GM18498 (cell line): ENCODE data around the gene TRPV3.
"Not testable (repeated sequence)": the region's sequence is repeated elsewhere in the genome, so short reads cannot be mapped to it uniquely, and the experiment has no call there.

Source experiments
- ATAC-seq: cut with Tn5 transposase; IDR thresholded peaks from one replicate; pipeline ENCODE4 v1.9.1; 2021; ENCODE audit warnings: mild to moderate bottlenecking, moderate library complexity; ENCODE audit not compliant: unreplicated experiment

The TRPV3 gene

DNA sequence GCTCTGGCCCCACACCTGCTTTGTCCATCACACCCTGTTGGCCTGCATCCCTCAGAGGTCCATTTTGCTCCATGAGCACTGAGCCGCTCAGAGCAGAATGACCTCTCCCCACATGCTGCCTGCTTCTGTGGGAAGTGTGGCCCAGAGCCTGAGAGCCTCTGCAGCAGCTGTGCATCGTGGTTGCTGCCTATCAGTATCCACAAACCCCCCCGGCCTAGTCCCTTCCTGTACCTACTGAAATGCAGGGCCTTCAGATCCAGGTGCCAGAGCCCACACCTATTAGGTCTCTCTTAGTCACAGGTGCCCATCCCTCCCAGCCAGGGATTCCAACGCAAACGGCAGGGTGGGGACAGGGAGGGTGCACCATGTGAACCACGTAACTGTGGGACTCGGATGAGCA is 16.6 kb upstream of the TRPV3 start:
- ATAC-seq = no peak

DNA sequence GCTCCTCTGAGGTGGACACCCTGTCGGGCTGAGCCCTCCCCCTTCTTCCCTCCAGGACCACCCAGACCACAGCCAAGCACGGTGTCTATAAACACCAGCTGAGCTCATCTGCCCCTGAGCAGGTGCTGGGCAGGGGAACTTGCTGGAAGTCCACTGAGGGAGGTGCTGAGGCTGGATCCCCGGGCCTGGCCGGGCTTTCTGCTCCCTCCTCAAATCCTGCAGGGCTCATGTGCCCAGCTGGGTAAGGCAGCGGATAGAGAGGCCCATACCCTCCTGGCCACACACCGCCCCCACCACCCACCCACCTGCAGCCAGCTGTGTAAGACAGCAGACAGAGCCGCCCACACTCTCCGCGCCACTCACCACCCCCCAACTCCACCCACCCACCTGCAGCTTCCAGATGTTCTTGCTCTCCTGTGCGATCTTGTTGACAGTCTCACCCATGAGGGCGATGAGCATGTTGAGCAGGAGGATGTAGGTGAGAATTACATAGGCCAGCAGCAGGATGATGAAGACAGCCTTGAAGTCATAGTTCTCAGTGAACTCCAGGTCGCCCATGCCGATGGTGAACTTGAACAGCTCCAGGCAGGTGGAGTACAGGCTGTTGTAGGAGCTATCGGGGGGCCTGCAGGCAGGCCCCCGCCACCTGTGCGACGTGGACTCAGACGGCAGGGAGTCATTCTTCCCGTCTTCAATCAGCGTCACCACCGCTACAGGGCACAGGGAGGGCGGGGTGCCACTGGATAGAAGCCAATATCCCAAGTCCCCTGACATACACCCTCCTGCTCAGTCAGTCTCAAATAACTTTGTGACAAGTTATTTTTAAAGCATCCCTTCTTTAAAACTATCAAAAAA is 15.9 kb upstream of the TRPV3 start:
- no peak for ATAC-seq

DNA sequence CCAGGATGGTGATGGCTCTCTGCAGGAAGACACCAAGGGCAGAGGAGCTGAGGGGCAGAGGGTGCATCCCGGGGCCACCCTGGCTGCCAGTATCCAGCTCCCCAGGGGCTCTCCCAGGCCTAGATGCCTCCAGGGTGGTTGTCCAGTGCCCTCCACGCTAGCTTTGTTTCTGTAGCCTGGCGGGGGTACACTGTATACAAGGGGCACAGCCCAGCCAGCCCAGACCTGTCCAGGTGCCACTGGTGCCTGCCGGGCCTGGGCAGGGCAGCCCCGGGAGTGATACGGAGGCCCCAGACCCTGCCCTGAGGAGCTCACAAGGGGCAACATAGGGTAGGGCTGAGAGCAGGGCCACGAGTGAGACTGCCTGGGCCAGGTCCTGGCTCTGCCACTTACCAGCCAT is 14.6 kb upstream of the TRPV3 start:
- ATAC-seq = no peak

DNA sequence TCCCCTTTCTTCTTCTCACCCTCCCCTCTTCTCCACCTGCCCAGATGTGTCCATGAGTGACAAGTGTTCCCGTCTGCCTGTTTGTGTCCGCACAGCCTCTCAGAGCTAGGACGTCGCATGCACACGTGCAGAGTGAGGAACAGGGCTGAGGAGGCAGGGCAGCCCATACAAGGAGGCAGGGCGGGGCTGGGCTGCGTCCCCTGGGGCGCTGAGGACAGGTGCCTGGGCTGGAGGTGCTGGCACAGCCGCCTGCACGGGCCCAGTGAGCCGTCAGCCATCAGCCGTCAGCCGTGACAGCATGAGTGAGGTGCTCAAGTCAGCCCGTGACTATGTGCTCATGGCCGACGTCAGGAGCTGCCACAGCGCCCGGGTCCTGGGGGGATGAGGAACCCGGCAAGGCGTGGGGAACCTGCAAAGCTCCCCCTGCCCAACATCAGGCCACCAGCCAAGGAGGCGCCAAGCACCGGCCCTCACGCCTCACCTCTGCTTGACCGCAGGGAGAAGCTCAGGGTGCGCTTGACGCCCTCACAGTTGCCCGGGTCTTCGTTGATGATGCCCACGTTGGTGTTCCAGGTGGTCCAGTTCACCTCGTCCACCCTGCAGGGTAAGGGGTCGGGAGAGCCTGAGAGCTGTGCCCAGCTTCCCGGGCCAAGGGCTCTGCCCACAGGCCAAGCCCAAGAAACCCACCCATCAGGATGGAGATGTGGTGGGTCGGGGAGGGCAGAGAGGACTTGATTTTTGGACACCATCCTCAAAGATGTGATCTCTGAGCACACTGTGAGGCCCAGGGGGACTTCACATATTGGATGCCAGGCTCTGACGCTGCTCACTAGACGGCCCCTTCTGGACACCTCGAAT is 13.7 kb upstream of the TRPV3 start:
- no peak for ATAC-seq

DNA sequence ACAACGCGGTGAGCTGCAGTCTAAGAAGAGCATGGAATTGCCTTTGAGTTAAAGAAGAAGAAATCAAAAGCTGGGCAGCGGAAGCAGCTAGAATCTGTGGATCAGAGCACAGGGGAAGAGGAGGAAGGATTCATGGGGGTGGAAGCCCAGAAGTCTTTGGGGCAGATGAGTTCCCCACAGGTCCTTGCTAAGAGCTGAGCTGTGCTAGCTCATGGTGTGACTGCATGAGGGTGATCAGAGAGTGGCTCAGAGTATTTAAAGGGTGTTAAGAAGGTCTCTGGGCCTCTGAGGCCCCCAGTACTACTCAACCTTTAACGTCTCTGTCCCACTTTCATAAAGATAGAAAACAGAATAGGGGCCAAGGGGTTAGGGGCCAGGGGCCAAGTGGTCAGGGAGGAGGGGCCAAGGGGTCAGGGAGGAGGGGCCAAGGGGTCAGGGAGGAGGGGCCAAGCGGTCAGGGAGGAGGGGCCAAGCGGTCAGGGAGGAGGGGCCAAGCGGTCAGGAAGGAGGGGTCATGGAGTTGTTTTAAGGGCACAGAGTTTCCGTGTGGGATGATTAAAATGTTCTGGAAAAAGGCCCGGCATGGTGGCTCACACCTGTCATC is 12.0 kb upstream of the TRPV3 start:
- ATAC-seq = no peak

DNA sequence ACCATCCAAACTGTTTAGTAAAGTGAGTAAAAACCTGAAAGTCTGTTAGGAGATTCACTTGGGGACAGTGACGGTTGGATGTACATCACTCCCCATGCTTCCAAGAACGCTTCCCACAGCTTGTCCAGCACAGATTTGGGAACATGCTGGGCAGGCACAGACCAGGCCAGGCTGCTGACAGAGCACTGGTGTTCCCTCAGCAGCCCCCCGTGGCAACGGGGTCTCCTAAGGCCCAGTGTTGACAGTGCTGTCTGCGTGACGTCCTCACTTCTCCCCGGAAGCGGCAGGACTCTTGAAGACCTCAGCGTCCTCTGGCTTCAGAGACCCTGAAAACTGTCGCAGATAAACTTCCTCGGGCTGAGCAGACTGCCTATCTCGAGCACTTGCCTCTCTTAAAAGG is 8.9 kb upstream of the TRPV3 start:
- no peak for ATAC-seq

DNA sequence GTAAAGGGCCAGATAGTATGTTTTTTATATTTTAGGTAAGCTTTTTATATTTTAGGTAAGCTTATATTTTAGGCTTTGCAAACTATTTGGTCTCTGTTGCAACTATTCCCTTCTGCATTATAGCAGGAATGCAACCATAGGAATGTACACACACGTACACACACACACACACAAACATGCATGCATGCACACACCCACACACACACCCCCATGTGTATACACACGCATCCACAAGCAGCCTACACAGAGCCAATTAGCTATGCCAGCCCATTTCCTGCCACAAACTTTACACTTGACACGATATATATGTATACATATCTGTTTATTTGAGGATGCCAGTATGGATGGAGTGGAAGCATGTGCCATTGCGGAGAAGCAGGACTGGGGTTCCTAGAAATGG is 7.5 kb upstream of the TRPV3 start:
- no peak for ATAC-seq

DNA sequence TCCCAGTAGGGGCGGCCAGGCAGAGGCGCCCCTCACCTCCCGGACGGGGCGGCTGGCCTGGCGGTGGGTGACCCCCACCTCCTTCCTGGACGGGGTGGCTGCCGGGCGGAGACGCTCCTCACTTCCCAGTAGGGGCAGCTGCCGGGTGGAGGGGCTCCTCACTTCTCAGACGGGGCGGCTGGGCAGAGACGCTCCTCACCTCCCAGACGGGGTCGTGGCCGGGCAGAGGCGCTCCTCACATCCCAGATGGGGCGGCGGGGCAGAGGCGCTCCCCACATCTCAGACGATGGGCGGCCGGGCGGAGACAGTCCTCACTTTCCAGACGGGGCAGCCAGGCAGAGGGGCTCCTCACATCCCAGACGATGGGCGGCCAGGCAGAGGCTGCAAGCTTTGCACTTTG is 6.6 kb upstream of the TRPV3 start:
- not testable (repeated sequence) for ATAC-seq

DNA sequence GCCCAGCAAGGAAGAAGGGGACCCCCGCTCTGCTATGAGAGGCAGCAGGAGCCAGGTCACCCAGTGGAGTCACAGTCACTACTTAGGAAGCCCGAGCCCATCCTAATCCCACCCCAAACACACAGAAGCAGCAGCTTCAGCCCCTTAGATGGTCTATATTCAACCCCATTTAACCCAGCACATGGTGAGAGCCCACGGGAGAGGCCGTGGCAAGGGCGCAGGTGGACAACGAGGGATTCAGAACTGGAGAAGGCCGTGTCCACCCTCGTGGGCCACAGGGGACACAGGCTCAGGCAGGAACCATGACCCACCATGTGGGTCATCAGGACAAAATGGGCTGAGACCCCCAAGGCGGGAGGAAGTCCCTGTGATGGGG is 1.6 kb upstream of the TRPV3 start:
- no peak for ATAC-seq

DNA sequence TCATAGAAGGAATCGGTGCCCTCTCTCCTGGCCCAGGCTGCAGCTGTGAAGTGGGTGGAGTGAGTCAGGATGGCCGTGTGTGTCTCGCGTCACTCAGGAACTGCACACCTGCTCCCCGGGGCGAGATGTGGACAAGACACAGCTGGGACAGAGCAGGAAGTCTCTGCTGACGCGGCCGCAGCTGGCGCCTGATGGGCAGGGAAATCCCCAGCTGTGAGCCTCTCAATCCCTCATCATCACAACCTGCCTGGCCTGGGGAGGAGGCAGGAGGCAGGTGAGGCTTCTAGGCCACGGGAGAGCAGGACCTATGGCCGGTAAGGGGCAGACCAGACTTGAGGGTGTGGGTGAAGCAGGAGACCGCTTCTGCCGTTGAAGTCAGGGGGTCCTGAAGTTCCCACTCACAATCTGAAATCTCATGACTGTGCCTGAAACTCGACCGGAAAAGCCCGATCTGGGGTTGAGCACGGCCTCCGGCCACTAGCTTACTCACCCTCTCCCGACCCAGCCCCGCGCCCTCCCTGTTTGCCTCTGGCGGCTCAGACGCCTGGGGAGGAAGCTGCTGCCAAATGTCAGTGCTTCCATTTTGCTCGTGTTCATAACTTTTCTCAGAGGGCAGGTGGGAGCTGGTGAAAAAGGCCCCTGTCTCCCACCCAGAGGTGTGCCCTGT is 1.1 kb upstream of the TRPV3 start:
- ATAC-seq = peak; percentile 72

DNA sequence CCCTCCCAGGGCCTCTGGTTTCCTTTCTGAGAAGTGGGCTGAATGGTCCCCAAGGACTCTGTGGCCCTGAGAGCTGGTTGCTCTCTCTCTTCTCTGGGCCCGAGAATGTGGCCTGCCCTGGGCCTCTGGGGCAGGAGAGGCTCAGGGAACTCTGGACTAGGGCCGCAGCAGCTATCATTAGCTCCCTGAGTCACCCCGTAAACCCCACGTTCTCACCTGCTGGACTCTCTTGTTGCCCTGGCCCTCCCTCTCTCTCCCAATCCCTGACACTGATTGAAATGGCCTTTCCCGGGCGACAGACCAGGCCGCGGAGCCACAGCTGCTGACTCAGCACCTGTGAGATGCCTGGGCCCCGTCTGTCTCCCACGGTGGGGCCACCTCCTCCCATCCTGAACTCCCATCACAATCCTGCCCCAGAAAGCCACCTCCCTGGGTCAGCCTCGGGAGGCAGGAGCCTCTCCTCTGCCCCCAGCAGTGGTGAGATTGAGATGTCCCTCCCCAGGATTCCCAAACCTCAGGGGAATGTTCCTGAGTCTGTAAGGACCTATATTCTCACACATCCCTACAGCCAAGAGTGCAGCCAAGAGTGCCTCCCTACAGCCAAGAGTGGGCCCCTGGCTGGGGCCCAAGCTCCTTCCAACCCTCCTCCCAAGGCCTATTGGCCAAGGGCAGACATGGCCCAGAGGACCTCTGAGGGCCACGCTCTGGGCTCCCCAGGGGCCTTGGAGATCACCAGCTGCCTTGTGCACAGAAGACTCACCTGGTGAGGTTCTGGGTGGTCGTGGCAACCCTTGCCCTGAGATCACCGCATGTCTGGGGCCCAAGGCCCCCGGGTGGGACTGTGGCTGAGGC is 470 bp downstream of the TRPV3 start:
- peak; percentile 1 for ATAC-seq

DNA sequence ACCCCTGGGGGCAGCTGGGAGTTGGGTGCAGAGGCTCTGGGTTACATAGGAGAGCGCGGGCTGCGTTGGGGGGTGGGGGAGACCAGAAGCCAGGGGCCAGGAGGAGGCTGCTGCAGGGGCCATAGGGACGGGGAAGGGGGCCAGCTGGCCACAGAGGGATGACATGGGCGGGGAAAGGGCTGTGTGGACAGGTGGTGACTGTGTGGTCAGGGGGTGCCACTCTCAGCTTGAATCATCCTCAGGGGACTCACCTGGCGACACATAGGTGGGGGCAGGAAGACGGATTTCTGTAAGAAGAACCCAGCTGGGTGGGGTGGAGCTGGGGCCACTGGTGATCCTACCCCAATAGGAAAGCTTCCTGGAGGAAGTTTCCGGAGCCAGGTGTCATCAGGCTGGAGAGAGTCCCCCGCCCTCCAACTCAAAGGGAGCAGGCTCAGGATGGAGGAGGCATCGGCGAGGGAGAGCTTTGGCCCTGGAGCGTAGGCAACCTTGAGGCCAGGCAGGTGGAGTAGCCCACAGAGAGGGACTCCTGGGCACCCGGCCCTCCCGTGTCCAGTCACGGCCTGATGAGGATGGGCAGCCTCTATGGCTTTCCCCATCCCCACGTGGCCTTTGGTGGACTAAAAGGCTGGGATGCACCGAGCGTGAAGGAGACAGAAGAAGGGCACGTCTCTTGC is 1.2 kb downstream of the TRPV3 start:
- no peak for ATAC-seq

DNA sequence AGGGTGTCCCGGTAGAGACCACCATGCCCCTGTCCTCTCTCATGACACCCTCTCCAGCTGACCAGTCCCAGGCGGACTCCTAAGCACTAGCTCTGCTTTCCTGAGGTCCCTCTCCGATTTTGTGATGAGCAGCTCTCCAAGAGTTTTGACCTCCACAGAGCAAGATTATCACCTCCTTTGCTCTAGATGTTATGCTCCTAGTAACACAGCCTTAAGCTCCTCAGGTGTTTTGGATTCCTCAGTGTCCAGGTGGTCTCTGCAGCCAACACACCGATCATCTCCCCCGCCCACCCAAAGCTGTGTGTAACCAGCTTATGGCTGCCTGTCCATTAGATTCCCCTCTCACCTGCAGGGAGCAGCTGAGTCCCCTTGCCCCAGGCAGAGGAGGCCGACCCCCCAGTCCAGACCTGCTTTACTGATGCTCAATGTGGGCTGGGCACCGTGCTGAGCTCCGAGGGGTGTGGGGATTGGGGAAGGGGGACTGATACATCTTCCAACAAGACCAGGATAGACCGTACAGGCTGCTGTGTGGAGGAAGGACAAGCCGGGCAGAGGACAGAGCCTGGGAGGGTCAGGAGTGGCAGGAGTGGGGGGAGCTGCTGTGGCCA is 2.3 kb downstream of the TRPV3 start:
- ATAC-seq = no peak

DNA sequence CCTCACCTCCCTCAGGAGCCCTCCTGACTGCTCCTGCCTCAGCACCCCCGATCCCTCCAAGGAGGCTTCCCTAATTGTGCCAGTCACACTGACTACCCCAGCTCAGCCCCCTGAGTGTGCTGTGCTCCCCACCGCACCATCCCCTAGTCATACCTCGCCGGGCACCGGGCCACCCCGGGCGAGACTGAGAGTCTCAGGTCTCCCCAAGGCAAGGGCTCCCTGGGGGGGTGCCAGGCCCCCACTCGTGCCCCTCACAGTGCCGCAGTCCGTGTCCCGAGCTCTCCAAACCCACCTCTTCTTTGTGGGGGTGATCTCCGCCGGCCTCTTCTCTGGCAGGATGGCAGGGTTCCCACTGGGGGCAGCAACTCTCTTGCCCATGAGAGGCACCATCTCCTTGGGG is 3.2 kb downstream of the TRPV3 start:
- no peak for ATAC-seq

DNA sequence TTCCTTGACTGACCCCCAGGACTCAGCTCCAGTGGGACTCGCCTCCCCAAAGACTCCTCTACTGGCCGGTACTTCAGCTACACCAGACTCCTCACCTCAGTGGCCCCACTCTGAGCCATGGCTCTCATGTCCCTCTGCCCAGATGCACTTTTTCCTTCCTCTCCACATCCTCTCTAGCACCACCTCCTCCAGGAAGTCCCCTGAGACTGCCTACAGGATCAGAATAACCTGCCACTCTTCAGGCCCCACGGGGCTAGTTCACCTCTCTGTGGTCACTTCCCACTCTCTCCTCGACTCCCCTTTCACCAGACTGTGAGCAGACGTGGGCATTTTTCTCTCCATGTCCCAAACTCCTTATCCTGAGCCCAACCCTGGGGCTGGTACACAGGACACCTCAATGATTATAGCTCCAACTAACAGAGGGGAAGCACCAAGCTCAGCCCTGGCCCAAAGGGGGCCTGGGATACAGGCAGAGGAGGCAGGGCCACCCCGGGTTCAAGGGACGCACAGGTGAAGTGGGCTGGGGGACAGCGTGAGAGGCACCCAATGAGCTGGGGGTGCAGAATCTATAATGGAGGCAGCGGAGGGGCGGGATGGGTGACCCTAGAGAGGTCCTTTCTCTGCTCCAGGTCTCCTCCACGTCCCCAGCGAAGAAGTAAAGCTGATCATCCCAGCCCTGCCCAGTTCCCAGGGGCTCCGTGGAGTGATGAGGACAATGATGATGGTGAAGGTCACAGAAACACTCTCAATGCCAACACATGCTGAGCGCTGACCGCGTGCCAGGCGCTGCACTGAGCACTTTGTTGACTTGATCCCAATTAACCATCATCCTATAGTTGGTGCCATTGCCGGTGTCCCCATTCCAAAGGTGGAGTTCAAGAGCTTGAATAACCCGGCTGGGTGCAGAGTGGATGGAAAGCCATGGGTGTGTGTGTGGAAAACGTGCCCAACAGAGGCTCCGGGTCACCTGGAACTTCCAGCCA is 3.9 kb downstream of the TRPV3 start:
- ATAC-seq = no peak

DNA sequence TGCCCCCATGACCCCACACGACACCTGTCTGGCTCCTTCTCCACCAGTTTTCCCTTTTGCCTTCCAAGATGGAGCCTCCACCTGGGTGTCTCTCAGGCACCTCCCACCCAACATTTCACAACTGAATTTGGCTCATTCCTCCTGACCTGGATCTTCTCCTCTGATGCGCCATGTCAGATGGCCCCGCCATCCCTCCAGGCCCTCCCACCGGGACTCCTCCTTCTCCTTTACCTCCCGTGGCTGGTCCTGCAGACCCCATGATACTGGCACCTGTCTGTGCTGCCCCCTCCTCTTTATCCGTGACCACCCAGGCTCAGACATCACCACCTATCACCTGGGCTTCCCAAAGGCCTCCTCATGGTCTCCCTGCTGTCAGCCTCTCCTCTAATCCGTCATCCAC is 4.7 kb downstream of the TRPV3 start:
- ATAC-seq = no peak

DNA sequence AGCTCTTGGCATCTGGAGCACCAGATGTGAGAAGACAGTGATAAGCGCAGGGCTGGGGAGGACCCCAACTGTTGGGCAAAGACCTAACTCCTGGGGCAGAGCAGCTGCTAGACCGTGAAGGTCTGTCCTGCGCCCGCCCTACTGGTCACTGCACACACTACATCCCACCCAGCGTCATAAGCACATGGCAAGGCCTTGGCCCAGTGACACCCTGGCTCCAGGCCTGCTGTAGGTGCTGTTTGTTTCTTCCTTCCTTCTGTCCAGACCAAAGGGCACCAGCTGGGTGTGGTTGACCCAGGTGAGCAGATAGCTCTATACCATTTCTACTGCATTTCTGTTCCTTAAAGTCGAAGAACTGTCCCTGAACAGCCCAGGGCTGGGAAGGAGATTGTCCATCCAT is 6.4 kb downstream of the TRPV3 start:
- ATAC-seq = no peak

DNA sequence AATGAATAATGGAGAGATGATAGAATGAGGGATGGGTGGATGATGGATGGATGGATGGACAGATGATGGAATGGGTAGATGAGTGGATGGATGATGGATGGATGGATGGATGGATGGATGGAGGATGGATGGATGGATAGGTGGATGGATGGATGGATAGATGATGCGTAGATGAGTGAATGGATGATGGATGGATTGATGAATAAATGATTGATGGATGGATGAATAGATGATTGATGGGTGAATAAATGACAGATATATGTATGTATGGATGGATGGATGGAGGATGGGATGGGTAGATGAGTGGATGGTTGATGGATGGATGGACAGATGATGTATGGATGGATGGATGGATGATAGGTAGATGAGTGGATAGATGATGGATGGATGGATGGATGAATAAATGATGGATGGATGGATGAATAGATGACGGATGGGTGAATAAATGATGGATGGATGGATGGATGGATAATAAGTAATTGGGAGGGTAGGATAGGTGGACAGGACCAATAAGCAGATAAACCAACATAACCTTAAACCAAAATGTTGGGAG is 7.9 kb downstream of the TRPV3 start:
- no peak for ATAC-seq
